Activated CD4-positive, alpha-beta T cell treated with anti-CD3 and anti-CD28 coated beads for 48 hours (primary cell): ENCODE results near the gene RNASEH2B.

Experiments used
- DNase-seq: peaks from one replicate; pipeline ENCODE4 v3.0.0-alpha.2; 2020

Gene RNASEH2B

GRCh38 chr13:51000061-51000460, 90.5 kb downstream of the RNASEH2B start:
- no peak for DNase-seq

- no peak for DNase-seq
Observed at GRCh38 chr13:51000571-51001260, 91.1 kb downstream of the RNASEH2B start.

GRCh38 chr13:51001335-51001734, 91.7 kb downstream of the RNASEH2B start:
- no peak for DNase-seq

- no peak for DNase-seq
Observed at GRCh38 chr13:51002736-51003135, 93.1 kb downstream of the RNASEH2B start.

GRCh38 chr13:51003642-51004041, 94.1 kb downstream of the RNASEH2B start:
- DNase-seq, result no peak

- DNase-seq, result no peak
Observed at GRCh38 chr13:51004111-51004865, 94.7 kb downstream of the RNASEH2B start.

- DNase-seq, result no peak
Observed at GRCh38 chr13:51004918-51005460, 95.4 kb downstream of the RNASEH2B start.

- DNase-seq, result no peak
Observed at GRCh38 chr13:51005566-51005965, 96.0 kb downstream of the RNASEH2B start.
